ENCODE measurements around the gene BANK1.

BANK1 gene

GRCh38 chr4:102120846-102121245 is 330.3 kb downstream of the BANK1 start:
- no peak for DNase-seq (ENCODE audit: low read depth)
